Nephron (organoid): ENCODE data around the gene SMPDL3A.

Experiments
- H3K27ac Mint-ChIP-seq, 3 experiments: 2 replicates each; pipeline ENCODE4 v1.8.0; 2020; ENCODE audit warnings: mixed read lengths in 3 of 3, mild to moderate bottlenecking in 2 of 3, moderate library complexity in 1 of 3
- H3K27me3 Mint-ChIP-seq: 2 replicates; pipeline ENCODE4 v1.8.0; 2021; ENCODE audit warnings: low read depth, mild to moderate bottlenecking, moderate library complexity, mixed read lengths
- H3K36me3 Mint-ChIP-seq: 2 replicates; pipeline ENCODE4 v1.8.0; 2020; ENCODE audit warnings: low read depth, mixed read lengths
- H3K4me1 Mint-ChIP-seq: 2 replicates; pipeline ENCODE4 v1.8.0; 2020; ENCODE audit warnings: mixed read lengths
- H3K4me3 Mint-ChIP-seq, 3 experiments: 2 replicates each; pipeline ENCODE4 v1.8.0; 2020; ENCODE audit warnings: mild to moderate bottlenecking in 3 of 3, mixed read lengths in 3 of 3, moderate library complexity in 2 of 3
- H3K9me3 Mint-ChIP-seq: 2 replicates; pipeline ENCODE4 v1.8.0; 2020; ENCODE audit warnings: mixed read lengths
- CTCF ChIP-seq, 3 experiments: fragments of 200-600 bp; sonication (generic); IDR thresholded peaks; one replicate each; pipeline ENCODE4 v1.5.0; 2021; ENCODE audit warnings: antibody characterized with exemption in 3 of 3; ENCODE audit not compliant: unreplicated experiment in 3 of 3

Gene SMPDL3A

GRCh38 chr6:122808121-122808885, 19.2 kb downstream of the SMPDL3A start:
- H3K27me3 Mint-ChIP-seq: no peaks in the 10 kb centered on the region
- no peaks in the 10 kb centered on the region for H3K9me3 Mint-ChIP-seq
- no peak overlapping the region for H3K4me3 Mint-ChIP-seq
- no peak for TF ChIP-seq CTCF (IDR thresholded peaks at IDR 0.05; ENCODE audit: unreplicated experiment in 3 of 3)
- peaks cover 13% of the 10 kb centered on the region for H3K4me1 Mint-ChIP-seq
- H3K27ac Mint-ChIP-seq: peak overlapping the region in 1 of 3 experiments; percentile 67
- peaks cover 18% of the 10 kb centered on the region for H3K36me3 Mint-ChIP-seq

DNA sequence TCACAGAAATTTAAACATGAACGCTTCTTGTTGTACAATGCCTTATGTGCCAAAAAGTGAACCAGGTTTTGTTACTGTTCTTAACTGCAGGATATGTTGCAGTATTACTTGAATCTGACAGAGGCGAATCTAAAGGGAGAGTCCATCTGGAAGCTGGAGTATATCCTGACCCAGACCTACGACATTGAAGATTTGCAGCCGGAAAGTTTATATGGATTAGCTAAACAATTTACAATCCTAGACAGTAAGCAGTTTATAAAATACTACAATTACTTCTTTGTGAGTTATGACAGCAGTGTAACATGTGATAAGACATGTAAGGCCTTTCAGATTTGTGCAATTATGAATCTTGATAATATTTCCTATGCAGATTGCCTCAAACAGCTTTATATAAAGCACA, 19.9 kb downstream of the SMPDL3A start:
- no peaks in the 10 kb centered on the region for H3K27me3 Mint-ChIP-seq
- H3K27ac Mint-ChIP-seq: peak overlapping the region; percentile 31 to 67 (median 37)
- peaks cover 14% of the 10 kb centered on the region for H3K36me3 Mint-ChIP-seq
- no peak overlapping the region for H3K4me3 Mint-ChIP-seq
- no peaks in the 10 kb centered on the region for H3K9me3 Mint-ChIP-seq
- no peak for TF ChIP-seq CTCF (IDR thresholded peaks at IDR 0.05; ENCODE audit: unreplicated experiment in 3 of 3)
- H3K4me1 Mint-ChIP-seq: peaks cover 7% of the 10 kb centered on the region

DNA sequence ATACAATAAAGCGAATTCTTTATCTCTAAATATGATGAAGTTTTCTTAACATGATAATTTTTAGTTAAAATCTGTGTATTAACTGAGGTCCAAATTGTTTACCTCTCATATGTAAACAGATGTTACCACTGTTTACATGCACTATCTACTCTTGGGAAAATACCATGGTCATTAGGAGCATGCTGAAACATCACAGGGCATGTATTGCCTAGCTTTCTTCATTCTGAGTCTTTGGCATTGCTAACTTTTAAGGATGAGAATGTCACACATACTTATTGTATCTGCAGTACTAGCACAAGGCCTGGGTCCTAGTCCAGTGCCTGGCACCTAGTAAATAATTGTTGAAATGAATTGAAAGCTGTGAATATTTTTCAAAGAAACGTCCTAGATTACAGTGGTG, 20.6 kb downstream of the SMPDL3A start:
- H3K36me3 Mint-ChIP-seq: peaks cover 14% of the 10 kb centered on the region
- TF ChIP-seq CTCF (IDR thresholded peaks at IDR 0.05; ENCODE audit: unreplicated experiment in 3 of 3): no peak
- H3K27me3 Mint-ChIP-seq: no peaks in the 10 kb centered on the region
- H3K27ac Mint-ChIP-seq: no peak overlapping the region
- H3K9me3 Mint-ChIP-seq: no peaks in the 10 kb centered on the region
- no peak overlapping the region for H3K4me3 Mint-ChIP-seq
- H3K4me1 Mint-ChIP-seq: peaks cover 7% of the 10 kb centered on the region

GRCh38 chr6:122810189-122810588, 21.1 kb downstream of the SMPDL3A start:
- Mint-ChIP-seq H3K36me3 (peaks cover 9% of the 10 kb centered on the region), H3K9me3 (no peaks in the 10 kb centered on the region), H3K27me3 (no peaks in the 10 kb centered on the region), H3K27ac (no peak overlapping the region), H3K4me1 (peaks cover 2% of the 10 kb centered on the region), H3K4me3 (no peak overlapping the region)
- no peak for TF ChIP-seq CTCF (IDR thresholded peaks at IDR 0.05; ENCODE audit: unreplicated experiment in 3 of 3)

DNA sequence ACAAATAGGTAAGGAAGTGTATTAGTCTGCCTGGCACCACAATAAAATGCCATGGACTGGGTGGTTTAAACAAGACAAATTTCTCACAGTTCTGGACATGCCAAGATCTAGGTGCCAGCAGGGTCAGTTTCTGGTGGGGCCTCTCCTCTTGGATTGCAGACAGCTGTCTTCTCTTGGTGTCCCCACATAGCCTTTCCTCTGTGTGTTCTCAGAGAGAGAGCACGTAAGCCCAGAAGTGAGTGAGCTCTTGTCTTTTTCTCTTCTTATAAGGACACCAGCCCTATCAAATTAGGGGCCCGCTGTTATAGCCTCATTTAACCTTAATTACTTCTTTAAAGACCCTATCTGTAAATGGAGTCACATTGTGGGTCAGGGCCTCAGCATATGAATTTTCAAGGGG, 28.3 kb downstream of the SMPDL3A start:
- no peak for TF ChIP-seq CTCF (IDR thresholded peaks at IDR 0.05; ENCODE audit: unreplicated experiment in 3 of 3)
- Mint-ChIP-seq H3K4me1 (no peaks in the 10 kb centered on the region), H3K4me3 (no peak overlapping the region), H3K36me3 (no peaks in the 10 kb centered on the region), H3K27me3 (no peaks in the 10 kb centered on the region), H3K9me3 (no peaks in the 10 kb centered on the region), H3K27ac (no peak overlapping the region)

GRCh38 chr6:122817766-122818165, 28.7 kb downstream of the SMPDL3A start:
- Mint-ChIP-seq H3K36me3 (no peaks in the 10 kb centered on the region), H3K9me3 (no peaks in the 10 kb centered on the region), H3K27me3 (no peaks in the 10 kb centered on the region), H3K4me1 (no peaks in the 10 kb centered on the region), H3K4me3 (no peak overlapping the region), H3K27ac (no peak overlapping the region)
- no peak for TF ChIP-seq CTCF (IDR thresholded peaks at IDR 0.05; ENCODE audit: unreplicated experiment in 3 of 3)
